ENCODE results near the gene DDX41.

DNA sequence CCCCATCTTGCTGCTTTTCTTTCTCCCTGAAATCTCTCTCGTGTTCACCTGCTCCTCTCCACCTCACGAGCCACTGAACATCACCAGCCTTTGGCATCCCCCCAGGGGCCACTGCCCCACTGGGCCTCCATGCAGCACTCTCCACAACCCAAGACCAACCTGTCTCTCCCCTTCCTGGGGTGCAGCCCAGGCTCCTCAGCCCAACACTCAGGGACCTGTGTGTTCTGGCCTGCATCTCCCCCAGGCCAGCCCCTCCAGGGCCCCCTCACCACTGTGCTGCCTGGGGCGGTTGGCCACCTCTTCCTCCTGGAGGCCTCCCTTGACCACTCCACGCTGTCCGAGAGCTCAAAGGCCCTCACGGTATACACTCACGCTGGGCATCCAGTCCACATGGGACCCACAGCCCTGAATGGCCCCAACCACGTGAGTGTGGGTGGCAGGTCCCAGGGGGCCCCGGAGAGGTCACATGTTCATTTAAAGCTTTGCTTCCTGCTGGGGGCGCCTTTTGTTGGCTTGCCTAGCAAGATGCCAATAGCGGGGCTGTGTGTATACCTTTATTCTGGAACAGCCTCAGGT is 6.7 kb downstream of the DDX41 start:
- no peak for TF ChIP-seq POLR2AphosphoS5 (IDR thresholded peaks at IDR 0.05)
- TF ChIP-seq, protein P1, sequence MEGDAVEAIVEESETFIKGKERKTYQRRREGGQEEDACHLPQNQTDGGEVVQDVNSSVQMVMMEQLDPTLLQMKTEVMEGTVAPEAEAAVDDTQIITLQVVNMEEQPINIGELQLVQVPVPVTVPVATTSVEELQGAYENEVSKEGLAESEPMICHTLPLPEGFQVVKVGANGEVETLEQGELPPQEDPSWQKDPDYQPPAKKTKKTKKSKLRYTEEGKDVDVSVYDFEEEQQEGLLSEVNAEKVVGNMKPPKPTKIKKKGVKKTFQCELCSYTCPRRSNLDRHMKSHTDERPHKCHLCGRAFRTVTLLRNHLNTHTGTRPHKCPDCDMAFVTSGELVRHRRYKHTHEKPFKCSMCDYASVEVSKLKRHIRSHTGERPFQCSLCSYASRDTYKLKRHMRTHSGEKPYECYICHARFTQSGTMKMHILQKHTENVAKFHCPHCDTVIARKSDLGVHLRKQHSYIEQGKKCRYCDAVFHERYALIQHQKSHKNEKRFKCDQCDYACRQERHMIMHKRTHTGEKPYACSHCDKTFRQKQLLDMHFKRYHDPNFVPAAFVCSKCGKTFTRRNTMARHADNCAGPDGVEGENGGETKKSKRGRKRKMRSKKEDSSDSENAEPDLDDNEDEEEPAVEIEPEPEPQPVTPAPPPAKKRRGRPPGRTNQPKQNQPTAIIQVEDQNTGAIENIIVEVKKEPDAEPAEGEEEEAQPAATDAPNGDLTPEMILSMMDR (IDR thresholded peaks at IDR 0.05) = no peak
